HG02885 (cell line): ENCODE data around the gene ATAD1.
A peak's percentile ranks its signal among the peaks of the same experiment; 100 is the strongest.
"Not testable (repeated sequence)": the region's sequence is repeated elsewhere in the genome, so short reads cannot be mapped to it uniquely, and the experiment has no call there.

Experiments
- ATAC-seq: cut with Tn5 transposase; IDR thresholded peaks from one replicate; pipeline ENCODE4 v1.9.1; 2021; ENCODE audit warnings: mild to moderate bottlenecking; ENCODE audit not compliant: unreplicated experiment, poor library complexity

ATAD1 gene

GRCh38 chr10:87760195-87760905, 57.7 kb downstream of the ATAD1 start:
- no peak for ATAC-seq

DNA sequence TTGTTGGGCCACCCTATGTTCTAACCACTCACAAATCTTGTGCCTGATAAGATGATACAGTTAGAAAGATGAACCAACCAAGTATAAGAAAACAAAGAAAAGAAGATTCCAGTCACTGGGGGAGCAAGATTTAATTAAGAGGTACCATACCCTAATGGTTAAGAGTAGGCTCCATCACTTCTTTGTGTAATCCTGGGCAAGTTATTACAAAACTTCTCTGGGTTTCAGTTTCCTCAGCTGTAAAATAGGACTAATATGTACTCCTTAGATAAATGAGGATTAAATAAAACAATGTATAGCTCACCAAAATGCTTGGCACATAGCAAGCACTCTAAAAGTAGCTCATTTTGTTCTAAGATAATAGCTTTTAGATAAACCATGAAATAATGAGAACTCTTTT, 58.5 kb downstream of the ATAD1 start:
- no peak for ATAC-seq

GRCh38 chr10:87757685-87758084, 60.3 kb downstream of the ATAD1 start:
- no peak for ATAC-seq

DNA sequence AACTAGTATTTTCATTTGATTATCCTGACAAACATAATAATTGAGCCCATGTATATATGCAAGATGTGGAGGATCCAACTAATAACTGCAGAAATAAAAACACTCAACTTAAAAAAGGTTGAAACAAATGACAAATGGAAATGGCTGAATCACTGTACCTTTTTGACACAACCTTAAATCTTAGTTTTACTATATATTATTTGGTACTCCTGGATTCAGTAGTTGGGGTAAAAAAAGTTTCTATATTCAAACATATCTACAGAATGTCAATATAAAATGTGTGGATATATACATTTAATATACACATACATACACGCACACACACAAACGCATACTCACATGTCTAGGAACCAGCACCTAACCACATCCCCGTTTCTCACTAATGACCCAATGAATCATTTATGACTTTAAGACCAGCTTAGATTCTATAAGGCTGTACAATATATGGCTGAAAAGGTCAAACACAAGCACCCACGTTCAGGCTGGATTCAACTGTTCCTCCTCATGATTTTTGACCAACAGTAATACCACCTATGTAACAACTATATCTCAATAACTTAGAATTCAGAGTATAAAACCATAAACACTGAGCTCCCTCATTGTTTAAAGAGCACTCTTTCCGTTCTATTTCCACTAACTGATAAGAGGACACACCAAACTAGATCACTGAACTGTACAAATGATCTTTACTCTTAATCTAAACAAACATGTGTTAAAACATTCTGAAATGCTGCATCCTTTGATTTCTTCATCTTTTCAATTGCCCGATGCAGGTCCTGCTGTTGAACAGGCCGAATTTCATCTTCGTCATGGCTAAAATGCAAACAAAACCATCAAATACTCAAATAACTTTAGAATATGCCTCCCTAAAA, 63.8 kb downstream of the ATAD1 start:
- no peak for ATAC-seq

DNA sequence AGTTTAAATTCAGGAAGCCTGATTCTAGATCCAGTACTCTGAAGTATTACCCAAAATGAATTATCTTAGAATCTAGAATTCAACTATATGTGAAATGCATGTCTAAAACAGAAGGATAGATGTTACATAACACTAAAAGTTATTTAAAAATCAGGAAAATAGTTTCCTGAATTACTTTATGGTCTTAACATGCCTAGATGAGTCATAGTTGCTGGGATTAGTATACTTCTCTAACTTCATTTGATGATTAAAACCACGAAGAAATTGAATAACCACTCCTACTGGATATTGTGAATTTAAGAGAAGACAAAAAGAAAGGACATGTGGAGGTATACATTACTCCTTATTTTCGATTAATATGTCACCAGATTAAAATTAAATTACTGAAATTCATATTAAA, 65.5 kb downstream of the ATAD1 start:
- no peak for ATAC-seq

GRCh38 chr10:87751274-87751673, 66.8 kb downstream of the ATAD1 start:
- no peak for ATAC-seq

DNA sequence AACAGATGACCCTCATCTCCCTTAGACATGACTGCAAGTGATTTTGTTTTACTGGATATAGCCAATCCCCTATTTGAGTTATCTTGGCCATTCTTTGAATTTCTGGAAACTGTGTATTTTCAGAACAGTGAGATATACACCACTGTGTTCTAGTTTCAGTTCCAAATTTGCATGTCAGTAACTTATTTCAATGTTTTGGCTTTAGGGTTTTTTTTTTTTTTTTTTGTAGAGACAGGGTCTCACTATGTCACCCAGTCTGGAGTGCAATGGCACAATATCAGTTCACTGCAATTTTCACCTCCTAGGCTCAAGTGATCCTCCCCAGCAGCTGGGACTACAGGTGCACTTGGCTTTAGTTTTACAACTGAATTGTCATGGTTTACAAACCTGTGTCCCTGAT, 67.2 kb downstream of the ATAD1 start:
- peak; percentile 51 for ATAC-seq

DNA sequence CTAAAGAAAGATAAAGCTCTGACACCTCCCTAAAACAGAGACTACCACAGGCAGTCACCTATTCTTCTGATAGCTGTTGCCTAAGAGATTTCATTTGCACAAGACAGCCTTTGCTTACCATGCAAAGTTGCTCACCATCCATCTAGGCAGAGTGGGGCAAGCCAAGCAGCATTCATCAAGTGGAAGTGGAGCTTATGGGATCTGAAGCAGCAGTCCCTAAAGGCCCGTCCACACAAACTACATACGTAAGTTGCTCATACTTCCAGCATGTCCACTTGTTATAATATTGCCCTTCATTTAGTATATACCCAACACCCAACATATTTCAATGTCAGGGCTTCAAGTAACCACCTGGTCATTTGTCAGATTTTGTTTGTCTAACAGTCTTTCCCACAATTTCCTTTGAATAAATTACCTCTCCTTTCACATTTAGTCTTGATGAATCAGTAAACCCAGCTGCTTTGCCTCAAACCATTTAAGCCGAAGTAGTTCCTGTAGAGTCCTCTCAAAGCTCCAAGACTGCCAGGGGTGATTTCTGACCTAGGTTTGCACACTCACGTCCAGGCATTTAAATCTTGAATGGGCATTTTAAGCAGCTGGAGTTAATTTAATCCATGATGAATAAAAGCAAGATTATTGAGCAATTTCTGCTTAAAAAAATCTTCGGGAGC, 67.9 kb downstream of the ATAD1 start:
- no peak for ATAC-seq

DNA sequence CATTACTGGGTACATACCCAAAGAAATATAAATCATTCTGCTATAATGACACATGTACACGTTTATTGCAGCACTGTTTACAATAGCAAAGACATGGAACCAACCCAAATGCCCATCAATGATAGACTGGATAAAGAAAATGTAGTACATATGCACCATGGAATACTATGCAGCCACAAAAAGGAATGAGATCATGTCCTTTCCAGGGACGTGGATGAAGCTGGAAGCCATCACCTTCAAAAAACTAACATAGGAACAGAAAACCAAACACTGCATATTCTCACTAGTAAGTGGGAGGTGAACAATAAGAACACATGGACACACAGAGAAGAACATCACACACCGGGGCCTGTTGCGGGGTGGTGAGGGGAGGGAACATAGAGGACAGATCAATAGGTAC, 69.8 kb downstream of the ATAD1 start:
- ATAC-seq, result not testable (repeated sequence)

DNA sequence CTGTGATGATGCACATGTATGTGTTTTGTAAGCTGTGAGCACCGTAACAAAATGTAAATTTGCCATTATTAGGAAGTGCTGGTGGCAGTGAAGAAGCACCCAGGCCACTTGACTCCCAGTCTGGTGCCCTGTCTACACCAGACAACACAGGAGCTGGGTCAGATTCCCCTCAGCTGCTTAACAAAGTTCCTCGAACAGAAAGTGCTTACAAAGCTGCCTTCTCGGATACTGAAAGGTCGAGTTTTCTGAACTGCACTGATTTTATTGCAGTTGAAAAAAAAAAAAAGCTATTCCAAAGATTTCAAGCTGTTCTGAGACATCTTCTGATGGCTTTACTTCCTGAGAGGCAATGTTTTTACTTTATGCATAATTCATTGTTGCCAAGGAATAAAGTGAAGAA, 71.1 kb downstream of the ATAD1 start:
- ATAC-seq, result no peak

- no peak for ATAC-seq
Measured at GRCh38 chr10:87744606-87745005, 73.4 kb downstream of the ATAD1 start.

DNA sequence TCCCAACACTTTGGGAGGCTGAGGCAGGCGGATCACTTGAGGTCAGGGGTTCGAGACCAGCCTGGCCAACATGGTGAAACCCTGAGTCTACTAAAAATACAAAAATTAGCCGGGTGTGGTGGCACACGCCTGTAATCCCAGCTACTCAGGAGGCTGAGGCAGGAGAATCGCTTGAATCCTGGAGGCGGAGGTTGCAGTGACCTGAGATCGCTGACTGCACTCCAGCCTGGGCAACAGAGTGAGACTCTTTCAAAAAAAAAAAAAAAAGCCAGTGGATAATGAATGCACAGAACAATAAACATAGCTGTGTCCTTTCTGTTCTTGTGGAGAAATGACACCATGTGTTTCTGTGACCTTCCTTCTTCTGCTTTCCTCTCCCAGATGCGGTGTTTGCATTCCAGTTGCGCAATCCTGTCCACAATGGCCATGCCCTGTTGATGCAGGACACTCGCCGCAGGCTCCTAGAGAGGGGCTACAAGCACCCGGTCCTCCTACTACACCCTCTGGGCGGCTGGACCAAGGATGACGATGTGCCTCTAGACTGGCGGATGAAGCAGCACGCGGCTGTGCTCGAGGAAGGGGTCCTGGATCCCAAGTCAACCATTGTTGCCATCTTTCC, 74.9 kb downstream of the ATAD1 start:
- not testable (repeated sequence) for ATAC-seq

- no peak for ATAC-seq
Measured at GRCh38 chr10:87740254-87740655, 77.8 kb downstream of the ATAD1 start.

- no peak for ATAC-seq
Measured at GRCh38 chr10:87739703-87740102, 78.3 kb downstream of the ATAD1 start.

DNA sequence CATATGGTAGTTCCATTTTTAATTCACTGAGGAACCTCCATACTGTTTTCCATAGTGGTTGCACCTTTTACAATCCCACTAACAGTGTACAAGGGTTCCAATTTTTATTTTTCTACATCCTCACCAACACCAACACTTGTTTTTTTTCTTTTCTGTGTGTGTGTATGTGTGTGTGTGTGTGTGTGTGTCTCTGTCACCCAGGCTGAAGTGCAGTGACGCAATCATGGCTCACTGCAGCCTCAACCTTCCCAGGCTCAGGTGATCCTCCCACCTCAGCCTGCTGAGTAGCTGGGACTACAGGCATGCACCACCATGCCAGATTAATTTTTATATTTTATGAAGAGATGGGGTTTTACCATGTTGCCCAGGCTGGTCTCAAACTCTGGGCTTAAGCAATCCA, 79.8 kb downstream of the ATAD1 start:
- not testable (repeated sequence) for ATAC-seq

- ATAC-seq, result no peak
Measured at GRCh38 chr10:87734987-87735827, 82.8 kb downstream of the ATAD1 start.

GRCh38 chr10:87733081-87733480, 84.9 kb downstream of the ATAD1 start:
- ATAC-seq, result no peak

DNA sequence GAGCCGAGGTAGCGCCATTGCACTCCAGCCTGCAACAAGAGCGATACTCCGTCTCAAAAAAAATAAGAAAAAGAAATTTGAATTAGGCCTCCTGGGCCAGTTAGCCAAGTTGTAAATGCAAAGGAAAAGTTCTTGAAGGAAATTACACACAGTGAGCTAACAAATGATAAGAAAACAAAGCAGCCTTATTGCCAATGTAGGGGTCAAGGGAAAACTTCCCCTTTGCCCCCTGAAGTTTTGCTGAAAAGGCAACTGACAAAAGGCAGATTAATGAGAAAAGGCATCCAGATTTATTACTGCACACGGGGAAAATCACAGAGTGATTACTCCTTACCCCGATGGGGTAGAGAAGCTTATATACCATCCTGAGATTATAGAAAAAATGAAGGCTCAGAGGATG, 88.1 kb downstream of the ATAD1 start:
- no peak for ATAC-seq

DNA sequence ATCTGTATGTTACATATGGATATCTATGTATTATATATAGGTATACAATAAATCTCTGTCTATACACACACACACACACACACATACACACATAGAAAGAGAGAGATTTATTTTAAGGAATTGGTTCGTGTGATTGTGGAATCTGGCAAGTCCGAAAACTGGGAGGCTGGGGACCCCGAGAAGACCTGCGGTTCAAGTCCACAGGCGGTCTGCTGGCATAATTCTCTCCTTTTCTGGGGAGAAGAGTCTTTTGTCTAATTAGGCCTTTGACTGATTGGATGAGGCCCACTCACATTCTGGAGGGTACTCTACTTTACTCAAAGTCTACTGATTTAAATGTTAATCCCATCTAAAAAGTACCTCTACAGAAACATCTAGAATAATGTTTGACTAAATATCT, 93.2 kb downstream of the ATAD1 start:
- ATAC-seq, result no peak

GRCh38 chr10:87723500-87723899, 94.5 kb downstream of the ATAD1 start:
- ATAC-seq, result no peak
